Measurements from ENCODE around the gene ATP2B2.

The ATP2B2 gene

DNA sequence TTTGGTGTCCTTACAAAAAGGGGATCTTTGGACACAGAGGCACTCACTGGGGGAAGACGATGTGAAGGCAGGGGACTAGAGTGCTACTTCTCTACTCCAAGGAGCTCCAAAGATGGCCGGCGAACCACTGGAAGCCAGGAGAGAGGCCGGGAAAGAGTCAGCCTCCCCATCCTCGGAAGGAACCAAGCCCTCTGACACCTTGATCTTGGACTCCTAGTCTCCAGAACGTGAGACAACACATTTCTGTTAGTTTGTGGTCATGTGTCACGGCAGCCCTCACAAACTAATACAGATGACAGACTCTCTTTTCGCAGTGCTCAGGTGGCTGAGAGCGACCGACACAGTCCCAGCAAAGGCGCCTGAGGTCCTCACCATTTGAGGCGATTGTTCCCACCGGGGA lies 24.4 kb upstream of the ATP2B2 start:
- no peak for DNase-seq (ENCODE audit: low spot score)

DNA sequence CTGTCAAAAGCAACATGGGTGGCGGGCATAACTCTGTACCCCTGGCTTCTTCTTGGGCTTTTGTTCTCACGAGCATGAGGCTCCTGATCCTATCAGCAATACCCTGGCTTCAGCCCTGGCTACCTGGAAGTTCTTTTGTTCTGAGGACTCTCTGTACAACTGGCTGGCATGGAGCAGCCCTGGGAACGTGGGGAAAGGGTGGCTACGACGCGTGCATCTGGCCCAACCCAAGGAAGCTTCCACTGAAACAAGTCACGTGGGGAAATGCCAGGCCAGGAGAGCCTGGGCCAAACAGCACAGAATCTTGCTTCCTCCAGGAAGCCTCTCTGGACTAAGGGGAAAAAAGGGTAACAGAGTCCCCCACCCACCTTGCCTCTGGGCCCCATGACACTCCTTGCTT lies 22.7 kb upstream of the ATP2B2 start:
- no peak for DNase-seq (ENCODE audit: low spot score)

DNA sequence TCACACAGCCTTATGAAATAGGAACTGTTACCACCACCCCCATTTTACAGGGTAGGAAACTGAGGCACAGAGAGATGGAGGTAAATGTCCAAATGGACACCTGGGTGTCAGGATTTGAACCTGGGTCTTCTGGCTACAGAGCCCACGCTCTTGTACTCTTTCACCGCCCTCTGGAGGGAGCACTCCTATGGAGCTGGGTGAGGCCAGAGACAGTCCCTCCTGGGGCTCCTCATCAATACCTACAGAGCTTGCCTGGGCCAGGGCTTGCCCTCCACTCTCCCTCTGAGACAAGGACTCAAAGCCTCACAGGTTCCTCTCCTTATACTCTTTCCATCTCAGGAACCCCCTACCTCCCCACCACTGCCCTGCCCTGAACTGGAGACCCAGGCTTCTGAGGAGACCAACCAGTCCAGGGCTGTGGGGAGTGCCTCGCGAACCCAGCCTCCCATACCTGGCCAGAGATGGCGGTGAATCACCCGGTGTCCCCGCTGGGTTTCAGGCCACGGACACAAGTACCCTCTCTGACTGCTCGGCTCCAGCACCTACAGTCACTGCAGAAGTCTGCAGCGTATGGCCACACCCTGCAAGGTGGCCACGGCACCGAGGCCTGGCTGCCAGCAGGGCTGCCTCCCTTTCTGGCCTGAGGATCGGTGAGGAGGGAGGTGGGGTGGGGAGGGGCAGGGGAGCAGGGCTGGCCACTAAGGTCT lies 22.1 kb upstream of the ATP2B2 start:
- no peak for DNase-seq (ENCODE audit: low spot score)

DNA sequence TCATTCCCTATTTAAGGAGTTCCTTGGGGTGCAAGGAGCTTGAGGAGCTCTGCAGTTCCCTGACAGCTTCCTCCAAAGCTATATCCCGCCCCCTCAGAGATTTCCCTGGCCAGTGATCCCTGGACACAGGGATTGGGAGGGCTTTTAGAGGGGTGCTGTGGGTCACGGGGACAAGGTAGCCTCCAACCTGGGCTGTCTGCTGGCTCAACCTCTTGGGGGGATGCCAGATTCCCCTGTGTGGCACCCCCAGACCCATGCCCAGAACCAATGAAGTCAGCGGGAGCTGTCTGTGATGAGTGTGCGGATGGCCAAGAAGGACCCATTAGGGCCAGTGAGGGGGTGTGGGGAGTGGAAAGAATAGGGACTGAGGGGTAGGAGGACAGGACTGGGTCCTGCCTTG lies 21.0 kb upstream of the ATP2B2 start:
- DNase-seq (ENCODE audit: low spot score), result no peak

DNA sequence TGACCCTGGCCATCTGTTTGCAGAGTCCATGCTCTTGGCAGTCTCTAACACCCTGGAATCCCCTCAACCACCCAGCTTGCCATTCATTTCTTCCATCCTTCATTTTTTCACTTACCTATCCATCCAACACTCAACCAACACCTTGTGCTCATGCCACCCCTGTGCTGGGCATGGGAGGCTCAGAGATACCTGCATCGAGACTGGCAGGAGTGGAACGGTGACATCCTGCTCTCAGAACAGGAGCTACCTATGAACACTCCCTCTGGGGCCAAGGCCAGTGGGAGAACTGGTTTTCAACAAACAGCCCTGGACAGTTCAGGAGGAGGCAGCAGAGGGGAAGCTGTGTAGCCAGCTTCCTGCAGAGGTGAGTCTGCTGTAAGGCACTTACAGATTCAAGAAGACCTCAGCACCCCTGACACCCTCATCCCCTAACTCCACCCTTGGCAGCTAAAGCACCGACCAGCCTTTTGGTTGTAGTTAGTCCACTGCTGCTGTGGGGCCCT lies 19.5 kb upstream of the ATP2B2 start:
- DNase-seq (ENCODE audit: low spot score), result no peak

DNA sequence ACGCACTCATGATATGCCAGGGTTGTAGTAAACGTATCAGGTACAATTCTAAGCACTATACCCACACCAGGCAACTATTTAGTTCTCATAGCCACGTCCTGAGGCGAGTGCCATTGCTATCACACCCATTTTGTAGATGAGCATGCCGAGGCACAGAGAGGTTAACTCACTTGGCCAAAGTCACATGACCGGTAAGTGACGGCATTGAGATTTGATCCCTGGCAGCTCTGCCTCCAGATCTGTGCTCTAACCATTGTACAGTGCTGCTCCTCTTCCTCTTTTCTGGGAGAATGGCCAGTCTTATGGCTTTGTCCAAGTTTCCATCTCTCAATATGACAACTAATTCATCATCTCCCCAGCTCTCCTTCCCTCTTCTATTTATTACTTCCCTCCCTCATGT lies 18.9 kb upstream of the ATP2B2 start:
- no peak for DNase-seq (ENCODE audit: low spot score)

DNA sequence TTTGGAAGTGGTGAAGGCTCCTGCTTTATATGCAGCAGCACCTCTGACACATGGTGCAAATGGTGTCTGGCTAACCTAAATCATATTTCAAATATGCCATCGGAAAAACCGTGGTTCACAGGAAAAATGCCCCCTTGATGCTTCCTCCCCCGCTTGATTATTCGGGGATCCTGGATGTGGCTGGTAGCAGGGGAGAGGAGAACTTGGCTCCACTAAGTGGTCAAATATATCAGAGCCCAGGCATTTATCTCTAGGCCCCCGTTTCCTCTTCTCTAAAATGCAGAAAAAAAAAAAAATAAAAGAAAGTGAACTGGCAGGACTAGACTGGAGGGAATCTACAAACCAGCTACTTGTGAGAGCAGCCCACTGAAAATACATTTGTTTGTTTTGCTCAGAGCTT lies 18.2 kb upstream of the ATP2B2 start:
- DNase-seq (ENCODE audit: low spot score), result no peak

DNA sequence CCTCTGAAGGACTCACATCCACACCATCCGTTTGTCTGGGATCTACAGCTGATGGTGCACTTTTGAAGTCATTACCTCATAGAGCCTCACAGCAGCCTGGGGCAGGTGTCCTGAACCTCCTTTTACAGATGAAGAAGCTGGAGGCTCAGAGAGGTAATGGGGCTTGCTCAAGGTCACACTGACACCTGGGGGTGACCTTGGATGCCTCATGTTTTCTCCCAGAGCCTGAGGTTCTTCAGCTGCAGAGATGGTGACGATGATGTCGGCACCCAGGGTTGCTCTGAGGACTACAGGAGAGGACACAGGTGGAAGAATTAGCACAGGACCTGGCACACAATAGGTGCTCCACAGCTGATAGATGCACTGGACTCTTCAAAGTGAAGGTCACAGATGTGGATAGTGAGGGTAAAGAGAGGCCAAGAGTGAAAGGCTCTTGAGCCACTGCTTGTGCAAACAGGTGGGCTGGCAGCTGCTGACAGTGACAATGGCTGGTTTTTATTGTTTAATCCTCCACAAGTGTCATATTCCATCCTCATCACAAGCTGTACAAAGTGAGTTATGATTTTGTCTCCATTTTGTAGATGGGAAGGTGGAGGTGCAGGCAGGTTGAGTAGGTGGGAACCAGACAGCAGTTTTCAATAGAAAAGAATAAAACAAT lies 17.4 kb upstream of the ATP2B2 start:
- DNase-seq (ENCODE audit: low spot score), result no peak

DNA sequence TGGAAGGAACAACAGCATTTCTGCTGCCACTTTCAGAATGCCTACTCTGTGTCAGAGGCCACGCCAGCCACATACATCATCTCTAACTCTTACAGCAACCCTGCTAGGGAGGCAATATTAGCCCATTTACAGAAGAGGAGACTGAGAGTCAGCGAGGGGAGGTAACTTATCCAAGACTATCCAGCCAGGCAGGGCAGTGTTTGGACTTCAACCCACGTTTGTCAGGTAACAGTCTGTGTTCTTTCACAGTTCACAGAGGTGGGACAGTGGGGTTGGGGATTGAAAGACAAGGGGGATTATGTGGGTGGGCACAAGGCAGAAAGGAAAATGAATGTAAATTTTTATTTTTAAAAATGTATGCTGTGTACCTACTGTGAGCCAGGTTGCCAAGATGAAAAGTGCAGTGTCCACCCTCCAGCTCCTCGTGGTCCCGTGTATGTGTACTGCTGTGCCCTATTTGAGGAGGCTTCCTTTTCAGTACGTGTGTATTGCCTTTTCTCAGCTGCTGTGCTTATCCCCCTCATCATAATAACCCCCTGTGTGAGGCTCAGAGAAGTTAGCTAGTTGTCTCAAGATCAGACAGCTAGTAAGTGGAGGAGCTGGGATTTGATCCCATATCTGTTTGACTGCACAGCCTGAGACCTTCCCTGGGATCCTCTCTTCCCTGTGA lies 16.5 kb upstream of the ATP2B2 start:
- no peak for DNase-seq (ENCODE audit: low spot score)

DNA sequence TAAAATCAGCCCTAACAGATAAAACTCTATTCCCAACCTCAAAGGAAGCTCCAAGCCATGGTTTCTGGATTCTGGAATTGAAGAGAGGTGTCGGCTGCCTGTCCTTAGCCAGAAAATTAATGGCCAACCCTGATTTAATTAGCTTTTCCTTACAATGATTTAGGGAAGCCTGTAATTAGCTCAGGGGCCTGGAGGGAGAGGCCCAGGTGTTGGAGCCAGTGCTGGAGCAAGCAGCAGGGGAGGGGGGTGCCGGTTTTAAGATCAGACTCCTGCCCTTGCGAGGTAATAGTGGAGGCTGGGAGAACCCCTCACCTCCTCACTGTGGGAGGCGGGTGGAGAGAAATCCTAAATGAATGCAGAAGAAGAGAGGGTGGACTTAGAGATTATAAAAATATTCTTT lies 14.7 kb upstream of the ATP2B2 start:
- no peak for DNase-seq (ENCODE audit: low spot score)

DNA sequence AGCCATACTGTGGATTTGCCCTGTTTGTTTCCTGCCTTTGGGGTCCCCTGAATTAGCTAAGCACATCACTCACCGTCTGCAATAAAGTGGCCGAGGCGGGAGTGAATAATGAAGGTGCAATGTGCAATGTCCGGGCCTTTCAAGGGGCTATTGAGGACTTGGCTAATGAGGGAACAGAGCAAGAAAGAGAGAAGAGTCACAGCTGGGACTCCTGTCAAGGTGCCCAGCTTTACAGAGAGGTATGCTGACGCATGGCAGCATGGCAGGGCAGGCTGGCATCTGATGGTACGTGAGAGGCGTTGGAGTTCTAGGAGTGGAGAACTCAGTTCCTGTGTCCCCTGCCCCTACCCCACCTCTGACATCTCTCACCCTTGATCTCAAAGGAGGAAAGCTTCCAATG lies 13.8 kb upstream of the ATP2B2 start:
- no peak for DNase-seq (ENCODE audit: low spot score)

DNA sequence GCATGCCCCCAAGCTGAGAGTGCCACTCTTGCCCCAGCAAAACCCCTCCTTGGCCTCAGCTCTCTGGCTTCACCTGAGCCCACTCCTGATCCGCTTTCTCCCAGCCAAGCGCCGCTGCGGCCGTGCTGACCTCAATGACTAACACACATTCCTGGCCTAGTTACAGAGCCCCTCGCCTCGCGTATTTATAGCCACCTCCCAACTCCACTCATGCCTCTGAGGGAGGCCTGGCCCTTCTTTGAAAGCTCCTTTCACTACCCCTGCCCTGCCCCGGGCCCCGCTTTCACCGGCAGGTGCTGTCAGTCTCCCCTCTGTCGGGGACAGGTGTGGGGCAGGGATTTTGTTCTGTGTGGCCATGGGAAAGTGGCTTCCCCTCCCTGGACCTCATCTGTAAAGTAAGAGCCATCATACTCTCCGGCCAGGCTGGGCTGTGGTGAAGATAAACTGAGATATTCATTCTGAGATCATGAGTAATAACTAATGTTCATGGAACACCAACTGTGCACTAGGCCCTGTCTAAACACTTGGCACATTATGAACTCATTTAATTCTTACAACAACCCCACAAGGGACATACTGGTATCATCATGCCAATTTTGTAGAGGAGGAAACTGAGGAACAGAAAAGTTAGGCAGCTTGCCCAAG lies 13.2 kb upstream of the ATP2B2 start:
- no peak for DNase-seq (ENCODE audit: low spot score)

DNA sequence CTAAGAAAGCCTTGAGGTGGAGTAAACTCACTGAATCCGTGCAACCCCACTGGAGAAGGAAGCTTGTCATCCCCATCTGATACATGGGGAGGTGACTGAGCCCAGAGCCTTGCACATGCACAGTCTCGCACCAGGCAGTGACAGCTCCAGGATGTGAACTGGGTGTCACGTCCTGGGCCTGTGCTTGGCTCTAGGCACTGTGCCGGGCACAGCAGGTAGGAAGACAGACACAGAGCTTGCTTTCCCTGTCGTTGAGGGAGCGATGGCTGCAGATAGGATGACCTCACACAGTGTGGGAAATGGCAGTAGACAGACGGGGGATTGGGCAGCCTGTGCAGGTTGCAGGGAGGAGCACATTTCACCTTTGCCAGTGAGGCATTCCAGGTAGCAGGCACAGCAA lies 12.2 kb upstream of the ATP2B2 start:
- no peak for DNase-seq (ENCODE audit: low spot score)

DNA sequence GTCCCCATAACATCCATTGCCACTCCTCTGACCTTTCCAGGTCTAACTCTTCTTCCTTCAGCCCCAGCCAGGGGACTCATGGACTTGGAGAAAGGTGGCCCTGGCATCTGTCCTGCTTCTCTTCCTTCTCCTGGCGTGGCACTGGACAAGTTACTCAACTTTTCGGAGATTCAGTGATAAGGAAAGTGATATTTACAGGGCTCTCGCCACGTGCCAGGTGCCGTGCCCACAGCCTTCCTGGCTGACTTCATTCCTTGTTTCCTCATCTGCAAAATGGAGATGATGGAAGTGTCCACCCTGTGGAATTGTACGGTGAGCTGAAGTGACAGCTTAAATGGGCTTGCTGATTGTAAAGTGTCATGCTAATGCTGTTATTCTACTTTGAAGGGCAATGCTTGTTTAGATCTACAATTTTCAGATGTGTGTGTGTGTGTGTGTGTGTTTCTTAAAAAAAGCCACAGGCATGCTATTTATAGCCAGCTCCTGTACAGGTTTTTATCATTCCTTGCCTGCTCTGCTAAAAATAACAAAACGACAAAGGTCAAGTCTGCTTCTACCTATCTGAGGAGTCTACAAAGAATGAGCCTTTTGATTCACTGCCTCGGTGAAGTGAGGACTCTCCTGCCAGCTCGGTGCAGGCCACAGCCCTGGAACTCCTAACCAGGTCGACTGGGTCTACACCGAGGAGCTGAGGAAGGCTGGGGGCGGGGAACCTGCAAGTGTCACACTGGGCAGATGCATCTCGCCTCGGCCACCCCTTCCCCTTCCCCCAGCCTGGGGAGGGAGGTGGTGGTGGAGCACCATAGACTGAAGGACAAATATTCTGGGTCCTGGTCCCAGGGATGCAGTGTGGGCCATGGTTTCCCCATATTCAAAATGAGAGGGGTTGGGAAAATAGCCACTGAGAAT lies 11.4 kb upstream of the ATP2B2 start:
- DNase-seq (ENCODE audit: low spot score), result no peak

DNA sequence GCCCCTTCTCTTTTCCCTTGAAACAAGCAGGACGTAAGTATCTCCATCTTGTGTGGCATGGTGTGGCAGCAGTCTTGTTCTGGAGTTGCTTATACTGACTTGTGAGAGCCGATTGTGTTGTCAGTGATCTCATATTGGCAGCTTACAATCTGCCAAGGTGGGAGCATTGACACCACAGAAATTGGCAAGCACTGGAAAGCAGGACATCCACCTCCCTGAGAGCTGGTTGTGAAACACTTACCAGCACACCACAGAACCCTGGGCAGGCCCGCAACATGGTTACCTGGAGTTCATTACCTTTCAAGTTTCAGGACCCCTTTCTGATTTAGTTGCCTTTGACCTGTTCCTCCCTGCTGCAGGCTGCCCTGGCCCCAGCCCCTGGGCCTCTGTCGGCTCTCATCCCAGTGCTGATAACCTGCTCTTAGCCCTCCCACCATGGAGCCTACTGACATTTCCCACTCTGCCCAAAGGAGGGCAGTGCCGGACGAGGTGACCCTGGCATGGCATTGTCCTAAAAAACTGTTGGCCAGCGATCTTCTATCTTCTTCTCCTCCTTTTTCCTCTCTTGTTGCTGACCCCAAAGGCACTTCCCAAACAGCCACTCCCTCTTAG lies 10.6 kb upstream of the ATP2B2 start:
- no peak for DNase-seq (ENCODE audit: low spot score)

DNA sequence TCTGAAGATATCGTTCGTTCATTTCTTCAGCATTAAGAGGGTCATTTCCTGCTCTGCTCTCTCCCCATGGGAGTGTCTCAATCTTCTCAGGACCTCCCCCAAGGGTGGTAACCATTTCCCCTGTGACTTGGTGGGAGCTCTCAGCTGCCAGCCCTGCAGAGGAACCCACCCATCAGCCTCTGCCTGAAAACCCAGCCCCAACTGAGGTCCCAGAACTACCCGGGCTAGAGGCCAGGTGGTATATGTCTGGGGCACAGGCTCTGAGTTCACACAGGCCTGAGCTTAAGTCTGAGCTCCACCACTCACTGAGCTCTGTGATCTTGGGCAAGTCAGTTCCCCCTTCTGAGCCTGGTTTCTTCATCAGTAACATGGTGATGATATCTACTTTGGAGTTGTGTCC lies 10.0 kb upstream of the ATP2B2 start:
- no peak for DNase-seq (ENCODE audit: low spot score)

DNA sequence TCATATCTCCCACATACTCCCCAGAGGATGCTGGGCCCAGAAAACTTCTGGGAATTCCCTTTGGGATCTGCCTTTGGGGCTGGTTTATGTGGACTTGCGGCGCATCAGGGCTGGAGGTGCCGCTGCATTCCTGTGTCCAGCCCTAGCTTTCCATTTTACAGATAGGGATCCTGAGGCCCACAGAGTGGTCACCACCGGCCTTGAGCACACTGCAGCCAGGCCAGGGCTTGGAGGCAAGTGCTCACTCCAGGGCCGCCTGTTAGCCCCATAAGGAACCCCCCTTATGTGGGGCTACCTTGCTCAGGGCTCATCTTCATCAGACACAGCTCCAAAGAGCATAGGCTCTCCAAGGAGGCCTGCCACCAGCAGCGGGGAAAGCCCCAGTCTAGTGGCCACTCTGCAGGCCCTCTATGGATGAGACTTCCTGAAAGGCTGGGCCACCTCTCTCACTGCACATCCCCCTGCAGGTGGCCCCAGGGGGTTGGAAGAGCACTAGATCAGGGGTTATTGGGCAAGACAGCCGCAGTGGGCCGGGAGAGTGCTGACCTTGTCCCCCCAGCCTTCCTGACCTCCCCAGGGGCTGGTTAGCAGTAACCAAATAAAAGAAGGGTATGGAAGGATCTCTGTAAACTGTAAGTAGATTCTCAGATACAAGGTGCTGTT lies 9.2 kb upstream of the ATP2B2 start:
- no peak for DNase-seq (ENCODE audit: low spot score)

DNA sequence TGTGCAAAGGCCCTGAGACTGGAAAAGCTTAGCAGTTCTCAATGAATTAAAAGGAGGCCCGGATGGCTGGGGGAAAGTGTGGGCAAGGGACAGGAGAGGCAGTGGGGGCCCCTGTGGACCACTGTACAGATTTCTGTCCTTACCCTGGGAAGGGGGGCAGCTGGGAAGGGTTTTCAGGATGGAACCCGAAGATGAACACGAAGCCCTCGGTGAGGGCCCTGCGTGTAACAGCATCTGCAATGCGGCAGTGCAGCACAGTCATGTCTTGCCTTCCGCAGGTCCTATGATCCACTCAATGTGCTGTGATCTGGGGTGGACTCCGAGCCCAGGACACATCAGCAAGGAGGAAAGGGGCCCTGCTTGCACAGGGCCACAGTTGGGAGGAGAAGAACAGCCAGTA lies 7.9 kb upstream of the ATP2B2 start:
- no peak for DNase-seq (ENCODE audit: low spot score)

DNA sequence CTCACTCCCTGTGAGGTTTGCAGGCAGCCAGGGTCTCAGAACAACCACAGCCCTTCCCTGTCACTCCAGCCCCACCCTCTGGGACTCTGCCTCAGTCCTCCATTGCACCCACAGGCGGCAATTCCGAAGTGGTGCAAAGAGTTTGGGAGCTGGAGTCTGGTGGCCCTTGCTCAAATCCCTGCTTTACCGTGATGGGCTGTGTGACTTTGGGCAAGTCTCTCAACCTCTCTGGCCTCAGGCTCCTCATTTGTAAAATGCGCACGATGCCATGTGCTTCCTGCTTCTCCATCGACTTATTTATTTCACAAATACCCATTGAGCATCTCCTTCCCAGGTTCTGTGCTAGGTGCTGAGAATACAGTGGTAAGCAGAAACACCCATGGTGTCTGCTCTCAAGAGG lies 7.3 kb upstream of the ATP2B2 start:
- DNase-seq (ENCODE audit: low spot score), result no peak

DNA sequence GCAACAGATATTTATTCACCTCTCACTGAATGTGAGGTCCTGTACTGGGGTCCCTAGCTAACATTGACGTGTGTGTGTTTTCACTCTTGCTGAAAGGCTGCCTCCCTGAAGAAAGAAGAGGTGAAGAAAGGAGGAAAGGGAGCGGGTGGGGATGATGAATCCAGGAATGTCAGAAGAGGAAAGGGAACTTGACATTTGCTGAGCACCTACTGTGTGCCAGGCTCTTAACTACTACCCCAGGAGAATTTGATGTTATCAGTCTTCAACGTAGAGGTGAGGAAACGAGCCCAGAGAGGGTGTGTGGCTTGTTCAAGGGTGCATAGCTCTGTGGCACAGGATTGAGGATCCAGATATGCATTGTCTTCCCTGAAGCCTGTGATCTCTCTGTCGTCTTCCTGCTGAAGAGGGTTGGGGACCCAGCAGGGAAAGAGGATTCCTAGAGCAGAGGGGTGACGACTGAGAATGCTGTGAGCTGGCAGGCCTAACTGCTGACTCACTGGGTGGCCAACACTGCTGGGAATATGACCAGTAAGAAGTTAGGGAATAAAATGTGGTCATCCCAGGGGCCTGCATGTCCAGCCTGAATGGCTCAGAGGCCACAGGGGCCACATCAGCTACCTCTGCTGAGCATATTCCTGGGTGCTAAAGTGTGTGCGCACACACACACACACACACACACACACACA lies 6.6 kb upstream of the ATP2B2 start:
- DNase-seq (ENCODE audit: low spot score), result no peak
